ENCODE data around the gene ORAI1.

GRCh38 chr12:121669521-121669900 is 43.2 kb downstream of the ORAI1 start, which contains the start of gene MORN3:
- TF ChIP-seq CTCF (IDR thresholded peaks at IDR 0.05) (no peak), POLR2A (IDR thresholded peaks at IDR 0.05) (no peak)

Data from testis (tissue), 2 donors.